IMR-90 (cell line): Measurements from ENCODE around the gene EMC8. TPM values are rescaled to one million over a fixed set of nuclear protein-coding genes. Genes with fewer than 3 reads are reported as not detected.

Source experiments
- ATAC-seq: fragments of 200-7000 bp; cut with Tn5 transposase; 2 replicates; pipeline ENCODE4 v1.9.1; 2020; ENCODE audit warnings: low read depth, mild to moderate bottlenecking, moderate library complexity
- BruUV-seq: library from RNA; stranded (reverse); fragments of 400-500 nt; replicated peaks from 2 replicates; lab custom pipeline; 2021; lab: Mats Ljungman, UMichigan
- CTCF ChIA-PET: fragments of 300-600 bp; formaldehyde crosslinking; extraction: SDS; loops from one replicate; lab custom pipeline; 2021; ENCODE audit warnings: antibody characterized with exemption; lab: Yijun Ruan, JAX
- POLR2A ChIA-PET: fragments of 300-600 bp; sonication (Branson Sonifier 250); formaldehyde crosslinking; loops from one replicate; lab custom pipeline; 2022; ENCODE audit warnings: antibody characterized with exemption; ENCODE audit not compliant: unreplicated experiment; lab: Charles Lee
- DNase-seq: peaks from one replicate; pipeline ENCODE4 v3.0.0; 2013
- H2AFZ ChIP-seq: replicated peaks from 2 replicates; pipeline ENCODE3; 2013; ENCODE audit warnings: low read length, mild to moderate bottlenecking; ENCODE audit not compliant: poor library complexity
- H2AK5ac ChIP-seq: 2 replicates; pipeline ENCODE4 v1.6.1; 2013; ENCODE audit warnings: low read depth, low read length, inconsistent platforms
- H2AK9ac ChIP-seq: replicated peaks from 2 replicates; pipeline ENCODE3; 2013; ENCODE audit warnings: mild to moderate bottlenecking, low read depth, low read length, moderate library complexity; ENCODE audit not compliant: poor library complexity
- H2BK120ac ChIP-seq: 2 replicates; pipeline ENCODE4 v1.6.1; 2013; ENCODE audit warnings: low read depth, low read length, inconsistent platforms
- H2BK15ac ChIP-seq: 3 replicates; pipeline ENCODE4 v1.6.1; 2013; ENCODE audit warnings: low read depth, low read length, inconsistent platforms
- H2BK20ac ChIP-seq: 2 replicates; pipeline ENCODE4 v1.6.1; 2013; ENCODE audit warnings: low read depth, mild to moderate bottlenecking, inconsistent platforms, low read length, moderate library complexity
- H2BK5ac ChIP-seq: 2 replicates; pipeline ENCODE4 v1.6.1; 2013; ENCODE audit warnings: mild to moderate bottlenecking, low read depth, low read length, inconsistent platforms; ENCODE audit not compliant: poor library complexity, severe bottlenecking
- H3K14ac ChIP-seq: replicated peaks from 2 replicates; pipeline ENCODE4 v1.6.1; 2013; ENCODE audit warnings: low read depth, low read length, inconsistent platforms
- H3K18ac ChIP-seq: 2 replicates; pipeline ENCODE4 v1.6.1; 2013; ENCODE audit warnings: low read depth, low read length, control low read depth
- H3K23ac ChIP-seq: 2 replicates; pipeline ENCODE4 v1.6.1; 2013; ENCODE audit warnings: low read depth, low read length, inconsistent platforms
- H3K27ac ChIP-seq: 2 replicates; pipeline ENCODE4 v1.5.1; 2013; ENCODE audit warnings: mild to moderate bottlenecking, control low read depth, low read length; ENCODE audit not compliant: insufficient read depth
- H3K27me3 ChIP-seq: 2 replicates; pipeline ENCODE4 v1.6.1; 2013; ENCODE audit warnings: low read length; ENCODE audit not compliant: control insufficient read depth, insufficient read depth
- H3K36me3 ChIP-seq: 2 replicates; pipeline ENCODE4 v1.6.1; 2013; ENCODE audit warnings: low read length, mixed read lengths; ENCODE audit not compliant: control insufficient read depth, insufficient read depth
- H3K4ac ChIP-seq: 2 replicates; pipeline ENCODE4 v1.6.1; 2013; ENCODE audit warnings: low read depth, low read length, inconsistent platforms
- H3K4me1 ChIP-seq: 2 replicates; pipeline ENCODE4 v1.6.1; 2013; ENCODE audit warnings: low read length, mixed read lengths; ENCODE audit not compliant: control insufficient read depth, insufficient read depth
- H3K4me2 ChIP-seq: 2 replicates; pipeline ENCODE4 v1.6.1; 2013; ENCODE audit warnings: low read depth, mild to moderate bottlenecking, control low read depth, low read length, moderate library complexity
- H3K4me3 ChIP-seq: 2 replicates; pipeline ENCODE4 v1.5.1; 2013; ENCODE audit warnings: low read depth, mild to moderate bottlenecking, control low read depth, low read length, moderate library complexity; ENCODE audit not compliant: insufficient read depth
- H3K56ac ChIP-seq: 2 replicates; pipeline ENCODE4 v1.6.1; 2013; ENCODE audit warnings: low read length, inconsistent platforms; ENCODE audit not compliant: insufficient read depth; ENCODE audit errors: extremely low read depth
- H3K79me1 ChIP-seq, 2 experiments: 2 replicates each; pipeline ENCODE4 v1.6.1; 2013; ENCODE audit warnings: low read length in 2 of 2, inconsistent platforms in 1 of 2, low read depth in 1 of 2
- H3K9ac ChIP-seq: 2 replicates; pipeline ENCODE4 v1.6.1; 2013; ENCODE audit warnings: low read depth, low read length, control low read depth
- H3K9me1 ChIP-seq: 2 replicates; pipeline ENCODE4 v1.6.1; 2013; ENCODE audit warnings: low read length, inconsistent platforms; ENCODE audit not compliant: insufficient read depth
- H3K9me3 ChIP-seq: 2 replicates; pipeline ENCODE4 v1.6.1; 2013; ENCODE audit warnings: low read length; ENCODE audit not compliant: control insufficient read depth, insufficient read depth
- H4K20me1 ChIP-seq: 2 replicates; pipeline ENCODE4 v1.6.1; 2013; ENCODE audit warnings: low read length, inconsistent platforms; ENCODE audit not compliant: insufficient read depth
- H4K5ac ChIP-seq: 2 replicates; pipeline ENCODE4 v1.6.1; 2013; ENCODE audit warnings: mild to moderate bottlenecking, low read depth, low read length, control low read depth
- H4K8ac ChIP-seq, 2 experiments: 2 replicates each; pipeline ENCODE4 v1.6.1; 2013; ENCODE audit warnings: low read depth in 2 of 2, low read length in 2 of 2, control low read depth in 1 of 2, inconsistent platforms in 1 of 2
- H4K91ac ChIP-seq: 2 replicates; pipeline ENCODE4 v1.6.1; 2013; ENCODE audit warnings: low read depth, low read length, inconsistent platforms; ENCODE audit not compliant: insufficient read depth
- MAZ ChIP-seq: IDR thresholded peaks from 2 replicates; pipeline ENCODE4 v1.6.1; 2012; ENCODE audit warnings: low read depth, mild to moderate bottlenecking, low read length, improper control_type of control experiment, moderate library complexity, borderline replicate concordance
- WGBS, 2 experiments: methylation state at CpG; one replicate each; pipeline versions ENCODE4 v1.1.5 to v1.1.7; 2013; ENCODE audit warnings: missing lambda C conversion rate in 2 of 2; ENCODE audit not compliant: insufficient read length in 1 of 2; ENCODE audit errors: extremely low coverage in 2 of 2; 5-methylcytosine and 5-hydroxymethylcytosine counted together
- dilution Hi-C: fragments of 300-500 bp; cut with HindIII; formaldehyde crosslinking; loops from one replicate; pipeline ENCODE4 v1.14.3; 2018; ENCODE audit warnings: low sequenced_read_pairs; ENCODE audit not compliant: unreplicated experiment
- in situ Hi-C: fragments of 300-500 bp; cut with MboI; formaldehyde crosslinking; loops from 3 replicates; pipeline ENCODE4 v1.14.3; 2019; ENCODE audit warnings: low sequenced_read_pairs, inconsistent platforms, mixed read lengths
- intact Hi-C: fragments of 100-400 bp; cut with micrococcal nuclease; formaldehyde crosslinking; loops from 2 replicates; pipeline ENCODE4 v1.10.0; 2022
- polyA plus RNA-seq, 3 experiments: library from polyadenylated mRNA; depleted of rRNA; stranded (reverse); fragments of >200 nt; gene quantifications; 2 replicates each; pipeline ENCODE4 v1.2.3, GENCODE V29; 2012; ENCODE audit warnings: low replicate concordance in 1 of 3
- total RNA-seq: library from RNA; depleted of rRNA; stranded (reverse); fragments of >200 nt; gene quantifications from 2 replicates; pipeline ENCODE4 v1.2.3, GENCODE V29; 2012

EMC8 gene
- total and polyA plus RNA-seq, 2 of the 4 experiments (the other 2 are of a cell fraction): 23.7 to 48.9 TPM

- no peak overlapping the region for H3K14ac ChIP-seq
- H3K79me1 ChIP-seq: no peaks in the 10 kb centered on the region
- H3K56ac ChIP-seq: no peak overlapping the region
- H2AK9ac ChIP-seq: no peak overlapping the region
- no peak overlapping the region for H3K4me3 ChIP-seq
- POLR2A ChIA-PET: no interaction called here
- no peaks in the 10 kb centered on the region for H4K20me1 ChIP-seq
- TF ChIP-seq MAZ: no peak
- DNase-seq (no peak), ATAC-seq (no peak)
- CTCF ChIA-PET: no interaction called here
- no peak overlapping the region for H3K4ac ChIP-seq
- H2AFZ ChIP-seq: no peak overlapping the region
- H2BK15ac ChIP-seq: no peak overlapping the region
- H2AK5ac ChIP-seq: no peak overlapping the region
- no peak overlapping the region for H3K4me2 ChIP-seq
- H2BK5ac ChIP-seq: no peak overlapping the region
- H4K91ac ChIP-seq: no peak overlapping the region
- dilution Hi-C loops (no loop called here), in situ Hi-C loops (no loop called here), intact Hi-C loops (no loop called here)
- H2BK120ac ChIP-seq: no peak overlapping the region
- no peak overlapping the region for H3K23ac ChIP-seq
- H3K27ac ChIP-seq: no peak overlapping the region
- H3K4me1 ChIP-seq: no peaks in the 10 kb centered on the region
- no peak overlapping the region for H3K18ac ChIP-seq
- peaks cover 71% of the 10 kb centered on the region for H3K27me3 ChIP-seq
- H3K9ac ChIP-seq: no peak overlapping the region
- no peak overlapping the region for H4K5ac ChIP-seq
- WGBS, 2 experiments: 81% methylated on average over 10 of the region's 21 CpGs; no CpG with 5 or more reads in 1 of the 2 experiments
- no peaks in the 10 kb centered on the region for H3K9me1 ChIP-seq
- no peaks in the 10 kb centered on the region for H3K36me3 ChIP-seq
- peaks cover 8% of the 10 kb centered on the region for H3K9me3 ChIP-seq
- no peak overlapping the region for H4K8ac ChIP-seq
- BruUV-seq: no TSS peak
- no peak overlapping the region for H2BK20ac ChIP-seq
These were observed 39.7 kb upstream of the EMC8 start for GRCh38 chr16:85838876-85839585.
